ENCODE data around the gene NFIL3. TPM values are rescaled to one million over a fixed set of nuclear protein-coding genes. Genes with fewer than 3 reads are reported as not detected.

NFIL3 gene
- total and polyA plus RNA-seq, 2 experiments from 2014 or later = 4.1 to 7.5 TPM

- DNase-seq (ENCODE audit: low spot score) (no peak), ATAC-seq (no peak)
- no peak overlapping the region for H2AFZ ChIP-seq
- Mint-ChIP-seq H3K4me1 (0 out of 3 replicates have a peak, but pooled peaks cover 2% of the 10 kb centered on the region), H3K27ac (no peak overlapping the region), H3K4me3 (no peak overlapping the region), H3K9me3 (no peaks in the 10 kb centered on the region), H3K36me3 (ENCODE audit: low read depth) (peaks cover 17% of the 10 kb centered on the region; the same call in 2 of the 3 replicates), H3K27me3 (ENCODE audit: insufficient read depth, low read depth, poor library complexity) (peaks cover 2% of the 10 kb centered on the region)
- H3K4me2 ChIP-seq = no peak overlapping the region
- peaks cover 15% of the 10 kb centered on the region for H3K79me2 ChIP-seq (replicated peaks; ENCODE audit: insufficient read depth)
- no peak overlapping the region for H3K4me3 ChIP-seq
- TF ChIP-seq POLR2AphosphoS5 (IDR thresholded peaks at IDR 0.05; ENCODE audit: low read depth) (no peak), ZNF331 (CRISPR knock-in tag; IDR thresholded peaks at IDR 0.05; ENCODE audit: low read depth) (no peak), ZNF114 (CRISPR knock-in tag; IDR thresholded peaks at IDR 0.05) (no peak), JUNB (IDR thresholded peaks at IDR 0.05; ENCODE audit: unreplicated experiment) (no peak), REST (IDR thresholded peaks at IDR 0.05; ENCODE audit: unreplicated experiment) (no peak), STAT1 (IDR thresholded peaks at IDR 0.05; ENCODE audit: unreplicated experiment) (no peak), CREB1 (CRISPR knock-in tag; IDR thresholded peaks at IDR 0.05; ENCODE audit: low read depth) (no peak), NANOG (IDR thresholded peaks at IDR 0.05; ENCODE audit: borderline replicate concordance) (no peak), EZH2 (IDR thresholded peaks at IDR 0.05; ENCODE audit: low read depth, unreplicated experiment) (no peak), EZH2phosphoT487 (IDR thresholded peaks at IDR 0.05; ENCODE audit: unreplicated experiment) (no peak), ETS1 (IDR thresholded peaks at IDR 0.05) (no peak)
- TF ChIP-seq, protein P1, sequence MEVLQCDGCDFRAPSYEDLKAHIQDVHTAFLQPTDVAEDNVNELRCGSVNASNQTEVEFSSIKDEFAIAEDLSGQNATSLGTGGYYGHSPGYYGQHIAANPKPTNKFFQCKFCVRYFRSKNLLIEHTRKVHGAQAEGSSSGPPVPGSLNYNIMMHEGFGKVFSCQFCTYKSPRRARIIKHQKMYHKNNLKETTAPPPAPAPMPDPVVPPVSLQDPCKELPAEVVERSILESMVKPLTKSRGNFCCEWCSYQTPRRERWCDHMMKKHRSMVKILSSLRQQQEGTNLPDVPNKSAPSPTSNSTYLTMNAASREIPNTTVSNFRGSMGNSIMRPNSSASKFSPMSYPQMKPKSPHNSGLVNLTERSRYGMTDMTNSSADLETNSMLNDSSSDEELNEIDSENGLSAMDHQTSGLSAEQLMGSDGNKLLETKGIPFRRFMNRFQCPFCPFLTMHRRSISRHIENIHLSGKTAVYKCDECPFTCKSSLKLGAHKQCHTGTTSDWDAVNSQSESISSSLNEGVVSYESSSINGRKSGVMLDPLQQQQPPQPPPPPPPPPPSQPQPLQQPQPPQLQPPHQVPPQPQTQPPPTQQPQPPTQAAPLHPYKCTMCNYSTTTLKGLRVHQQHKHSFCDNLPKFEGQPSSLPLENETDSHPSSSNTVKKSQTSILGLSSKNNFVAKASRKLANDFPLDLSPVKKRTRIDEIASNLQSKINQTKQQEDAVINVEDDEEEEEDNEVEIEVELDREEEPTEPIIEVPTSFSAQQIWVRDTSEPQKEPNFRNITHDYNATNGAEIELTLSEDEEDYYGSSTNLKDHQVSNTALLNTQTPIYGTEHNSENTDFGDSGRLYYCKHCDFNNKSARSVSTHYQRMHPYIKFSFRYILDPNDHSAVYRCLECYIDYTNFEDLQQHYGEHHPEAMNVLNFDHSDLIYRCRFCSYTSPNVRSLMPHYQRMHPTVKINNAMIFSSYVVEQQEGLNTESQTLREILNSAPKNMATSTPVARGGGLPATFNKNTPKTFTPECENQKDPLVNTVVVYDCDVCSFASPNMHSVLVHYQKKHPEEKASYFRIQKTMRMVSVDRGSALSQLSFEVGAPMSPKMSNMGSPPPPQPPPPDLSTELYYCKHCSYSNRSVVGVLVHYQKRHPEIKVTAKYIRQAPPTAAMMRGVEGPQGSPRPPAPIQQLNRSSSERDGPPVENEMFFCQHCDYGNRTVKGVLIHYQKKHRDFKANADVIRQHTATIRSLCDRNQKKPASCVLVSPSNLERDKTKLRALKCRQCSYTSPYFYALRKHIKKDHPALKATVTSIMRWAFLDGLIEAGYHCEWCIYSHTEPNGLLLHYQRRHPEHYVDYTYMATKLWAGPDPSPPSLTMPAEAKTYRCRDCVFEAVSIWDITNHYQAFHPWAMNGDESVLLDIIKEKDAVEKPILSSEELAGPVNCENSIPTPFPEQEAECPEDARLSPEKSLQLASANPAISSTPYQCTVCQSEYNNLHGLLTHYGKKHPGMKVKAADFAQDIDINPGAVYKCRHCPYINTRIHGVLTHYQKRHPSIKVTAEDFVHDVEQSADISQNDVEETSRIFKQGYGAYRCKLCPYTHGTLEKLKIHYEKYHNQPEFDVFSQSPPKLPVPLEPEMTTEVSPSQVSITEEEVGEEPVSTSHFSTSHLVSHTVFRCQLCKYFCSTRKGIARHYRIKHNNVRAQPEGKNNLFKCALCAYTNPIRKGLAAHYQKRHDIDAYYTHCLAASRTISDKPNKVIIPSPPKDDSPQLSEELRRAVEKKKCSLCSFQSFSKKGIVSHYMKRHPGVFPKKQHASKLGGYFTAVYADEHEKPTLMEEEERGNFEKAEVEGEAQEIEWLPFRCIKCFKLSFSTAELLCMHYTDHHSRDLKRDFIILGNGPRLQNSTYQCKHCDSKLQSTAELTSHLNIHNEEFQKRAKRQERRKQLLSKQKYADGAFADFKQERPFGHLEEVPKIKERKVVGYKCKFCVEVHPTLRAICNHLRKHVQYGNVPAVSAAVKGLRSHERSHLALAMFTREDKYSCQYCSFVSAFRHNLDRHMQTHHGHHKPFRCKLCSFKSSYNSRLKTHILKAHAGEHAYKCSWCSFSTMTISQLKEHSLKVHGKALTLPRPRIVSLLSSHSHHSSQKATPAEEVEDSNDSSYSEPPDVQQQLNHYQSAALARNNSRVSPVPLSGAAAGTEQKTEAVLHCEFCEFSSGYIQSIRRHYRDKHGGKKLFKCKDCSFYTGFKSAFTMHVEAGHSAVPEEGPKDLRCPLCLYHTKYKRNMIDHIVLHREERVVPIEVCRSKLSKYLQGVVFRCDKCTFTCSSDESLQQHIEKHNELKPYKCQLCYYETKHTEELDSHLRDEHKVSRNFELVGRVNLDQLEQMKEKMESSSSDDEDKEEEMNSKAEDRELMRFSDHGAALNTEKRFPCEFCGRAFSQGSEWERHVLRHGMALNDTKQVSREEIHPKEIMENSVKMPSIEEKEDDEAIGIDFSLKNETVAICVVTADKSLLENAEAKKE (CRISPR knock-in tag; IDR thresholded peaks at IDR 0.05) = no peak
- TF ChIP-seq, protein P2, sequence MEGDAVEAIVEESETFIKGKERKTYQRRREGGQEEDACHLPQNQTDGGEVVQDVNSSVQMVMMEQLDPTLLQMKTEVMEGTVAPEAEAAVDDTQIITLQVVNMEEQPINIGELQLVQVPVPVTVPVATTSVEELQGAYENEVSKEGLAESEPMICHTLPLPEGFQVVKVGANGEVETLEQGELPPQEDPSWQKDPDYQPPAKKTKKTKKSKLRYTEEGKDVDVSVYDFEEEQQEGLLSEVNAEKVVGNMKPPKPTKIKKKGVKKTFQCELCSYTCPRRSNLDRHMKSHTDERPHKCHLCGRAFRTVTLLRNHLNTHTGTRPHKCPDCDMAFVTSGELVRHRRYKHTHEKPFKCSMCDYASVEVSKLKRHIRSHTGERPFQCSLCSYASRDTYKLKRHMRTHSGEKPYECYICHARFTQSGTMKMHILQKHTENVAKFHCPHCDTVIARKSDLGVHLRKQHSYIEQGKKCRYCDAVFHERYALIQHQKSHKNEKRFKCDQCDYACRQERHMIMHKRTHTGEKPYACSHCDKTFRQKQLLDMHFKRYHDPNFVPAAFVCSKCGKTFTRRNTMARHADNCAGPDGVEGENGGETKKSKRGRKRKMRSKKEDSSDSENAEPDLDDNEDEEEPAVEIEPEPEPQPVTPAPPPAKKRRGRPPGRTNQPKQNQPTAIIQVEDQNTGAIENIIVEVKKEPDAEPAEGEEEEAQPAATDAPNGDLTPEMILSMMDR (conservative IDR thresholded peaks at IDR 0.05; ENCODE audit: low read depth in 2 of 2) = no peak
- no peaks in the 10 kb centered on the region for H3F3A ChIP-seq (replicated peaks; ENCODE audit: low read depth)
- H3K27ac ChIP-seq (ENCODE audit: low read depth) = no peak overlapping the region
- no peaks in the 10 kb centered on the region for H3K27me3 ChIP-seq (ENCODE audit: insufficient read depth)
- H3K9me2 ChIP-seq (ENCODE audit: insufficient read depth) = no peaks in the 10 kb centered on the region
- no peaks in the 10 kb centered on the region for H3K36me3 ChIP-seq (ENCODE audit: insufficient read depth)
- no peaks in the 10 kb centered on the region for H4K20me1 ChIP-seq (replicated peaks; ENCODE audit: insufficient read depth)
- no peaks in the 10 kb centered on the region for H3K4me1 ChIP-seq (ENCODE audit: insufficient read depth)
These were observed 15.2 kb downstream of the NFIL3 start for GRCh38 chr9:91408475-91408874.

Measured in GM23338 (cell line).